SK-N-SH (cell line): ENCODE data around the gene TBX4.

Experiments used
- EZH2phosphoT487 ChIP-seq: fragments of 200-600 bp; sonication (generic); IDR thresholded peaks from 2 replicates; pipeline ENCODE4 v1.6.1; 2017; ENCODE audit warnings: low read depth, mixed run types, mild to moderate bottlenecking, antibody characterized with exemption, moderate library complexity, borderline replicate concordance
- POLR2AphosphoS5 ChIP-seq: IDR thresholded peaks from 2 replicates; pipeline ENCODE4 v1.6.1; 2012; ENCODE audit warnings: low read depth, low read length
- RAD21 ChIP-seq: IDR thresholded peaks from 2 replicates; pipeline ENCODE4 v1.6.1; 2012; ENCODE audit warnings: mild to moderate bottlenecking, low read length
- SMC3 ChIP-seq: IDR thresholded peaks from 2 replicates; pipeline ENCODE4 v1.6.1; 2012; ENCODE audit warnings: low read depth, low read length, improper control_type of control experiment
- TAF1 ChIP-seq: IDR thresholded peaks from 2 replicates; pipeline ENCODE4 v1.6.1; 2012; ENCODE audit warnings: low read depth, mild to moderate bottlenecking, low read length, moderate library complexity, borderline replicate concordance
- YY1 ChIP-seq: IDR thresholded peaks from 2 replicates; pipeline ENCODE4 v1.4.0; 2012; ENCODE audit warnings: low read depth, mild to moderate bottlenecking
- TF ChIP-seq, protein P1 (sequence below): fragments of 200-600 bp; sonication (generic); IDR thresholded peaks from 2 replicates; pipeline ENCODE4 v1.6.1; 2017; ENCODE audit warnings: antibody characterized with exemption, mild to moderate bottlenecking, moderate library complexity
- TF ChIP-seq, protein P2 (sequence below): IDR thresholded peaks from 2 replicates; pipeline ENCODE4 v1.6.1; 2012; ENCODE audit warnings: mild to moderate bottlenecking, low read depth, low read length, moderate library complexity
- TF ChIP-seq, protein P3 (sequence below): IDR thresholded peaks from 2 replicates; pipeline ENCODE4 v1.4.0; 2012; ENCODE audit warnings: low read depth

DNA sequence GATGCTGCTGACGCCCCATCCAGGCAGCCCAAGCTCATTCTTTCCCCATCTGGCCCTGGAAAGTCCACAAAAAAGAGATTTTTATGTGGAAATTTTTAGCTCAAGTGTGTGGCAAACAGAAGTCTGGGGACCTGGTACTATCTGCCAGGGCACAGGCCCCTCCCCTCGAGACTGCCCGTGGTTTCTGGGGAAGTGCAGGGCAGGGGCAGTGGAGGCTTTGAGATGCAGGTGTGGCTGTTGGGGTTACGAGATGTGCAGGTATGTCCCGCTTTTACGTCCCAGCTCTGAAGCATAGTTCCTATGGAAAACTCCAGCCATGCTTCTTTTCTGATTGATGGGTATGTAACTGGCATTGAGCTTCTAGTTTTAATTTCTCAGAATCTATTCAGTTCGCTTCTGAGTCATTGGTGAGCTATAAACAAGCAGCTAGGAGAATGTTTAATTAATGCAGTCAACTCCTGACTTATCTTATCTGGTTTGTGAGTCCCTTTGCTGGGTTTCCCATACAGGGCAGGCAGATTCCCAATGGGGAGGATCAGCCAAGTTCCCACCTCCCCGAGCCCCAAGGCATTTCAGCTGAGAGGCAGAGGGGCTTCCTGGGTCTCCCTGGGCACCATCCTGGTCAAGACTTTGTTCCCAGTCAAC lies 16.2 kb downstream of the TBX4 start:
- TF ChIP-seq, protein P1, sequence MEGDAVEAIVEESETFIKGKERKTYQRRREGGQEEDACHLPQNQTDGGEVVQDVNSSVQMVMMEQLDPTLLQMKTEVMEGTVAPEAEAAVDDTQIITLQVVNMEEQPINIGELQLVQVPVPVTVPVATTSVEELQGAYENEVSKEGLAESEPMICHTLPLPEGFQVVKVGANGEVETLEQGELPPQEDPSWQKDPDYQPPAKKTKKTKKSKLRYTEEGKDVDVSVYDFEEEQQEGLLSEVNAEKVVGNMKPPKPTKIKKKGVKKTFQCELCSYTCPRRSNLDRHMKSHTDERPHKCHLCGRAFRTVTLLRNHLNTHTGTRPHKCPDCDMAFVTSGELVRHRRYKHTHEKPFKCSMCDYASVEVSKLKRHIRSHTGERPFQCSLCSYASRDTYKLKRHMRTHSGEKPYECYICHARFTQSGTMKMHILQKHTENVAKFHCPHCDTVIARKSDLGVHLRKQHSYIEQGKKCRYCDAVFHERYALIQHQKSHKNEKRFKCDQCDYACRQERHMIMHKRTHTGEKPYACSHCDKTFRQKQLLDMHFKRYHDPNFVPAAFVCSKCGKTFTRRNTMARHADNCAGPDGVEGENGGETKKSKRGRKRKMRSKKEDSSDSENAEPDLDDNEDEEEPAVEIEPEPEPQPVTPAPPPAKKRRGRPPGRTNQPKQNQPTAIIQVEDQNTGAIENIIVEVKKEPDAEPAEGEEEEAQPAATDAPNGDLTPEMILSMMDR: no peak
- TF ChIP-seq POLR2AphosphoS5: no peak
- TF ChIP-seq, protein P2, sequence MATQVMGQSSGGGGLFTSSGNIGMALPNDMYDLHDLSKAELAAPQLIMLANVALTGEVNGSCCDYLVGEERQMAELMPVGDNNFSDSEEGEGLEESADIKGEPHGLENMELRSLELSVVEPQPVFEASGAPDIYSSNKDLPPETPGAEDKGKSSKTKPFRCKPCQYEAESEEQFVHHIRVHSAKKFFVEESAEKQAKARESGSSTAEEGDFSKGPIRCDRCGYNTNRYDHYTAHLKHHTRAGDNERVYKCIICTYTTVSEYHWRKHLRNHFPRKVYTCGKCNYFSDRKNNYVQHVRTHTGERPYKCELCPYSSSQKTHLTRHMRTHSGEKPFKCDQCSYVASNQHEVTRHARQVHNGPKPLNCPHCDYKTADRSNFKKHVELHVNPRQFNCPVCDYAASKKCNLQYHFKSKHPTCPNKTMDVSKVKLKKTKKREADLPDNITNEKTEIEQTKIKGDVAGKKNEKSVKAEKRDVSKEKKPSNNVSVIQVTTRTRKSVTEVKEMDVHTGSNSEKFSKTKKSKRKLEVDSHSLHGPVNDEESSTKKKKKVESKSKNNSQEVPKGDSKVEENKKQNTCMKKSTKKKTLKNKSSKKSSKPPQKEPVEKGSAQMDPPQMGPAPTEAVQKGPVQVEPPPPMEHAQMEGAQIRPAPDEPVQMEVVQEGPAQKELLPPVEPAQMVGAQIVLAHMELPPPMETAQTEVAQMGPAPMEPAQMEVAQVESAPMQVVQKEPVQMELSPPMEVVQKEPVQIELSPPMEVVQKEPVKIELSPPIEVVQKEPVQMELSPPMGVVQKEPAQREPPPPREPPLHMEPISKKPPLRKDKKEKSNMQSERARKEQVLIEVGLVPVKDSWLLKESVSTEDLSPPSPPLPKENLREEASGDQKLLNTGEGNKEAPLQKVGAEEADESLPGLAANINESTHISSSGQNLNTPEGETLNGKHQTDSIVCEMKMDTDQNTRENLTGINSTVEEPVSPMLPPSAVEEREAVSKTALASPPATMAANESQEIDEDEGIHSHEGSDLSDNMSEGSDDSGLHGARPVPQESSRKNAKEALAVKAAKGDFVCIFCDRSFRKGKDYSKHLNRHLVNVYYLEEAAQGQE: no peak
- TF ChIP-seq TAF1: no peak
- TF ChIP-seq, protein P3, sequence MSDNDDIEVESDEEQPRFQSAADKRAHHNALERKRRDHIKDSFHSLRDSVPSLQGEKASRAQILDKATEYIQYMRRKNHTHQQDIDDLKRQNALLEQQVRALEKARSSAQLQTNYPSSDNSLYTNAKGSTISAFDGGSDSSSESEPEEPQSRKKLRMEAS: no peak
- TF ChIP-seq SMC3: no peak
- TF ChIP-seq RAD21: no peak
- no peak for TF ChIP-seq YY1
- TF ChIP-seq EZH2phosphoT487: no peak
